Naive thymus-derived CD8-positive, alpha-beta T cell (primary cell): ENCODE results near the gene SVIL. TPM values are rescaled to one million over a fixed set of nuclear protein-coding genes. Genes with fewer than 3 reads are reported as not detected.
"Not testable (repeated sequence)": the region's sequence is repeated elsewhere in the genome, so short reads cannot be mapped to it uniquely, and the experiment has no call there.

Experiments used
- ATAC-seq, 2 donors: fragments of 150-1000 bp; cut with Tn5 transposase in 1 of 2; sonication (Bioruptor Pico), chemical (Tn5 transposase) in 1 of 2; 1 replicate in 1 of 2; 2 replicates in 1 of 2; pipeline ENCODE4 v1.10.0; 2021; ENCODE audit warnings: mild to moderate bottlenecking in 2 of 2, moderate library complexity in 2 of 2
- POLR2A ChIA-PET: fragments of 350-600 bp; sonication (Branson Sonifier 250); formaldehyde crosslinking; loops from one replicate; lab custom pipeline; 2021; ENCODE audit warnings: antibody characterized with exemption; lab: Charles Lee
- DNase-seq, 10 donors: peaks; one replicate each; pipeline versions ENCODE4 v3.0.0 to v3.0.0-alpha.2; 2020 to 2022
- H3K27ac Mint-ChIP-seq, 10 donors: one replicate each; pipeline ENCODE4 v1.8.0; 2020 to 2022; ENCODE audit warnings: mild to moderate bottlenecking in 10 of 10, mixed read lengths in 10 of 10, moderate library complexity in 4 of 10, inconsistent platforms in 1 of 10
- H3K27me3 Mint-ChIP-seq, 5 donors: one replicate each; pipeline ENCODE4 v1.8.0; 2021 to 2022; ENCODE audit warnings: mixed read lengths in 5 of 5
- H3K36me3 Mint-ChIP-seq, 3 donors: one replicate each; pipeline ENCODE4 v1.8.0; 2020 to 2022; ENCODE audit warnings: mixed read lengths in 3 of 3, mild to moderate bottlenecking in 2 of 3, inconsistent platforms in 1 of 3
- H3K4me1 Mint-ChIP-seq, 4 donors: one replicate each; pipeline ENCODE4 v1.8.0; 2021 to 2022; ENCODE audit warnings: mixed read lengths in 4 of 4
- H3K4me3 Mint-ChIP-seq, 10 donors: one replicate each; pipeline ENCODE4 v1.8.0; 2020 to 2022; ENCODE audit warnings: mild to moderate bottlenecking in 10 of 10, mixed read lengths in 10 of 10, moderate library complexity in 6 of 10, inconsistent platforms in 1 of 10
- H3K9me3 Mint-ChIP-seq, 9 donors: one replicate each; pipeline ENCODE4 v1.8.0; 2020 to 2022; ENCODE audit warnings: mixed read lengths in 9 of 9, mild to moderate bottlenecking in 3 of 9, inconsistent platforms in 1 of 9, moderate library complexity in 1 of 9
- polyA plus RNA-seq, 3 donors: library from polyadenylated mRNA; unstranded; fragments of 300-500 nt; fragmentation: Illumina TruSeq; gene quantifications; one replicate each; pipeline ENCODE4 v1.2.3, GENCODE V29; 2021
- total RNA-seq, 8 experiments: library from RNA in 2 of 8; stranded (reverse) in 2 of 8; gene quantifications; one replicate each; pipeline ENCODE4 v1.2.3 and lab custom pipeline; 2021 to 2026

The SVIL gene
- total and polyA plus RNA-seq, 5 experiments from 2014 or later, result 6.8 to 15.7 (median 12.6) TPM

DNA sequence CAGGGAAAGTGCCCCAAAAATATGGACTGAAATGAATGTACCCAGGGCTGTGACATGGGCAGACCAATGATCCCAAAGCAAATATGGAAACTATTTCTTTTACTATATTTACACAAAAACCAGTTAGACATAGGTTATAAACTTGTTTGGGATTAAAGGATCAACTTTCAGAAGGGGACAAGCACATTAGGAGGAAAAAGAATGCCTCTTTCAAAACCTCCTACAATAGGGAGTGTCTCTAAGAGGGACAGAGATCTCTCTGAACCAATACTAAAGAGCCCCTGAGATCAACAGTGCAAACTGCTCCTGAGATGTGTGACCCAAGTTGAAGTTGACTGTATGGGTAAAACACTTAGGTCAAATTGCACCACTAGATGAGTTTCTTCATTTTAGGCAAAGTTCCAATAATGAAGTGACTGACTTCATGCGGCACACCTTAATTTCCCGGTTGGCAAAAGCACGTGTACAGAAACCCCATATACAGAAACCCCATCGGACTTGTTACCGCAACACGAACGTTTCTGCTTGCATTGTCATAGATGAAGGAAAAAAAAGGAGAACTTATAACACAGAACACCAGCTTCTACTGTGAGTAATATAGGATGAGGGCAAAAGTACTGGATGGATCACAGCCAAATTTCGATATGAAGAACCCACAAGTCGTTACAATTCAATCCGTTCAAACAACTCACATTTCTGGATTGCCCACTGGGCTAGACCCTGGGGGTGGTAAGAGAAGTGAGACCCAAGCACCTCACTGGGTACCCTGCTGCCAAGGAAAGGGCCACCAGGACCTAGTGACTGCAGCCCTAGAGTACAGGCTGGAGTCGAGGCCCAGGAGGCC is 4.3 kb downstream of the SVIL start:
- Mint-ChIP-seq H3K4me3 (no peak overlapping the region), H3K27ac (peak overlapping the region in 1 of 10 donors; percentile 22), H3K9me3 (no peaks in the 10 kb centered on the region), H3K27me3 (no peaks in the 10 kb centered on the region), H3K36me3 (no peaks in the 10 kb centered on the region), H3K4me1 (peaks cover 22 to 47% (median 40%) of the 10 kb centered on the region in 4 donors)
- DNase-seq (no peak), ATAC-seq (no peak)
- POLR2A ChIA-PET, result interaction anchor here (0.6 kb wide), 1 partner anchor 918 kb away, joined by 3 read pairs; no protein-coding TSS in a partner anchor

DNA sequence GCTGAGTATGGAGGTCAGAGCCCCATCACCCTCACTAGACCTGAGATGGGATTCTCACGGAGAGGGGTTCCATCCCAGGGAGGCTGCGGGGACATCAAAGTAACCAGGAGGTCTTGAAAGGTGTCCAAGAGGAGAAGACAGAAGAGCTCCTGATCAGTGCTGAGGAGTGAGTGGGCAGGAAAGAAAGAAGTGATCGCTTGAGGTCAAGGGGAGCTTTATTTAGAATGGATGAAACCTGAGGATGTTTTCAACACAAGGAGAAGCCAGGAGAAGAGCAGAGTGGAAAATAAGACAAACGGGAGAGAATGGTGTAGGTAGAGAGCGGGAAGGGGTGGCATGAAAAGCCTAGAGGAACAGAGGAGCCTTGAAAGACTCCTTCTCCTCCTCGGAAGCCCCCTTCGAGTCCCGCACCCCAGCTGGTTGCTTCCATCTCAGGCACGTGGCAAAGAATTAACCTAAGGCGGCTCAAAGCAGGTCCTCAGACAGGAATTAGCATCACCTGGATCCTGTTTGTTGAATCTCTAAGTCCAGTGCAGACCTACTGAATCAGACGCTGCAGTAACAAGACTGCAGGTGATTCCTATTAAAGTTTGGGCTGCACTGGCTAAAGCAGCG is 5.8 kb downstream of the SVIL start:
- no peak for ATAC-seq
- Mint-ChIP-seq H3K27me3 (no peaks in the 10 kb centered on the region), H3K36me3 (no peaks in the 10 kb centered on the region), H3K4me1 (peaks cover 19 to 38% (median 30%) of the 10 kb centered on the region in 4 donors), H3K4me3 (no peak overlapping the region), H3K9me3 (no peaks in the 10 kb centered on the region), H3K27ac (peak overlapping the region in 3 of 10 donors; percentile 2 to 66 (median 64))
- no peak for DNase-seq
- POLR2A ChIA-PET, result no interaction called here

DNA sequence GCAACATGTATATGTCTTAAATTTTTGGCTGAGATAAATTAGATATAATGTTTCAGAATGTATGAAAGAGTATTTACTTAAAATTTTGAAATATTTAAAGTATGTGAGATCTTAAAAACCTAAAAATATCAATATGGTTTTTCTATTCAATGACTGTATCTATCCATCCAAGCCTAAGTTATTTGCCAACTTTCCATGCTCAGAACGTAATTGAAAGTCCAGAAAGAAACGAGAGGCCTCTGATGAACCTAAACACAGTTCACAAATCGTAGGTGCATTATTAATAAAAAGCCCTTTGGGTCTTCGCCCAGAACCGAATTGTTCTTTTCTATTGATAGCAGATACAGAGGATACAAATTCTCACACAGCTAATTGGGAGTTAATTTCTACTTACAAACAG is 6.5 kb downstream of the SVIL start:
- no peaks in the 10 kb centered on the region for H3K9me3 Mint-ChIP-seq
- no peaks in the 10 kb centered on the region for H3K27me3 Mint-ChIP-seq
- peak overlapping the region in 1 of 10 donors; percentile 64 for H3K27ac Mint-ChIP-seq
- no peak overlapping the region for H3K4me3 Mint-ChIP-seq
- H3K4me1 Mint-ChIP-seq, result peaks cover 19 to 30% (median 25%) of the 10 kb centered on the region in 4 donors
- POLR2A ChIA-PET, result no interaction called here
- DNase-seq, result no peak
- peaks cover 0 to 2% (median 0%) of the 10 kb centered on the region in 3 donors for H3K36me3 Mint-ChIP-seq
- no peak for ATAC-seq

DNA sequence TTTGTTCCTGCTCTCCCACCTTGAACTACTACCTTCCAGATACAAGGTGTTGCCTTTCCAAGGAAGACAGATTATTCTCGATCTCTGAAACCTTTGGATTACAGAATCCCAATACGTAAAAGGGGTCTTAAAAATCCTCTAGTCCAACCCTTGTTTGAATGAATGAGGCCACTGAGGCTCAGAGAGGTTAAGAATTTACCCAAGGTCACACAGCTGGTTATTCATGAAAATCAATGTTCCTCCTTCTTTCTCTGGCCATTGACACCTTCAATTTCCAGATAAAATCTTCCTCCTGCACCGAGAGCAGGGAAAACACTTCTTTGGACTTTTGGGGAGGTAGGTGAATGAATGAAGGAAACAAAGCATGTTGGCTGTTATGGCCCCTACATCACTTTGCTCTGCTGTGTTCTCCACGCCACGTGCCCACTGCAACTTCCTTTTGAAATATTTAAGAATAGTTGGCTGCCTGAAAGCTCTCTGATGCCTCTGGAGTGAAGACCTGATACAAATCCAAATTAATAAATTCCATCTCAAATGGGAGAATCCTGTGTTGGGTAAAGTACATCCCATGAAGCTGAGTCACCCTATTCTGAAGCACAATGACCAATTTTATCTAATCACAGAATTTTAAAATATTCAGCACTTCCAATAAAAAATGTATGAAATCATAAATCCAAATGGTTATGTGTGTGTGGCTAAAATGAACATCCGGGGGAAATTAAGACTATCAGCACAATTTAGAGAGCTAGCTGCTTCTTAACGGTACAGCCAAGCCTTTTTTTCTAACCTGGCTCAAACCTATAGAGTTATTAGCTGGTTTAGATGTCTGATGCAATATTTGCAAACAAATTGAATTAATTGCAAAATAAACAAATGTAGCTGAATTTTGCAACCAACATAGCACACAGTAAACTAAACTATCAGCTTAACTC is 7.3 kb downstream of the SVIL start:
- ATAC-seq (no peak), DNase-seq (no peak)
- POLR2A ChIA-PET, result interaction anchor here (0.6 kb wide), 1 partner anchor 80 kb away, joined by 10 read pairs; no protein-coding TSS in a partner anchor

DNA sequence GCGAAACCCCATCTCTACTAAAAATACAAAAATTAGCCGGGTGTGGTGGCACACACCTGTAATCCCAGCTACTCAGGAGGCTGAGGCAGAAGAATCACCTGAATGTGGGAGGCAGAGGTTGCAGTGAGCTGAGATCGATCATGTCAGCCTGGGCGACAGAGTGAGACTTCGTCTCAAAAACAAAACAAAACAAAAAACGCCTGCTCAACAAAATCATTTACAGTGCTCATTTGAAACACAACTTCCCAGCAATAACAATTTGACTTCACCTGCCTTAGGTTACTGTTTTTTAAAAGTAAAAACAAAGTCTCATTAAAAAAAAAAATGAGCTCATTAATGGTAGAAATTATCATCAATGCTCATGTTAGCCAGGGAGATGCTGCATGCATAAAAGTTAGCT is 10.4 kb downstream of the SVIL start:
- not testable (repeated sequence) for ATAC-seq, DNase-seq, H3K27ac Mint-ChIP-seq, H3K27me3 Mint-ChIP-seq, H3K9me3 Mint-ChIP-seq, H3K4me3 Mint-ChIP-seq, H3K36me3 Mint-ChIP-seq
- peaks cover 14 to 32% (median 26%) of the 10 kb centered on the region in 4 donors for H3K4me1 Mint-ChIP-seq
- POLR2A ChIA-PET, result interaction anchor here (0.8 kb wide), 1 partner anchor 31 kb away, joined by 5 read pairs; no protein-coding TSS in a partner anchor

More for the DNA sequence above, 7.3 kb downstream of the SVIL start:
- Mint-ChIP-seq H3K4me1 (peaks cover 12 to 30% (median 23%) of the 10 kb centered on the region in 4 donors), H3K36me3 (peaks cover 0 to 3% (median 0%) of the 10 kb centered on the region in 3 donors), H3K27ac (no peak overlapping the region), H3K4me3 (no peak overlapping the region), H3K27me3 (no peaks in the 10 kb centered on the region), H3K9me3 (no peaks in the 10 kb centered on the region)

DNA sequence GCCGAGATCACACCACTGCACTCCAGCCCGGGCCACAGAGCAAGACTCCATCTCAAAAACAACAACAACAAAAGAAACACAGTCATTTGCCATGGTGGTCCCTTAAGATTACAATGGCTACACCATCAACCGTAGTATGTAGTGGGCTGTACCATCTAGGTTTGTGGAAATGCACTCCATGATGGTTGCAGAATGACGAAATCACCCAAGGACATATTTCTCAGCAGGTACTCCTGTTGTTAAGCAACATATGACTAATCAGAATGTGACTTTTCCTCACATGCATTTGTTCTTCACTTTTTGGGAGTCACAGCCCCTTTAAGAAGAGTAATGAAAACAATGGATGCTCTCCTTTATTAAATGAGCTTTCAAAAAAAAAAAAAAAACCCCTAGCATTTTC is 11.0 kb downstream of the SVIL start:
- no peak overlapping the region for H3K4me3 Mint-ChIP-seq
- H3K36me3 Mint-ChIP-seq, result peaks cover 0 to 3% (median 2%) of the 10 kb centered on the region in 3 donors
- ATAC-seq (no peak), DNase-seq (no peak)
- peaks cover 18 to 31% (median 23%) of the 10 kb centered on the region in 4 donors for H3K4me1 Mint-ChIP-seq
- H3K27ac Mint-ChIP-seq, result peak overlapping the region in 1 of 10 donors; percentile 74
- no peaks in the 10 kb centered on the region for H3K27me3 Mint-ChIP-seq
- POLR2A ChIA-PET, result no interaction called here
- no peaks in the 10 kb centered on the region for H3K9me3 Mint-ChIP-seq

DNA sequence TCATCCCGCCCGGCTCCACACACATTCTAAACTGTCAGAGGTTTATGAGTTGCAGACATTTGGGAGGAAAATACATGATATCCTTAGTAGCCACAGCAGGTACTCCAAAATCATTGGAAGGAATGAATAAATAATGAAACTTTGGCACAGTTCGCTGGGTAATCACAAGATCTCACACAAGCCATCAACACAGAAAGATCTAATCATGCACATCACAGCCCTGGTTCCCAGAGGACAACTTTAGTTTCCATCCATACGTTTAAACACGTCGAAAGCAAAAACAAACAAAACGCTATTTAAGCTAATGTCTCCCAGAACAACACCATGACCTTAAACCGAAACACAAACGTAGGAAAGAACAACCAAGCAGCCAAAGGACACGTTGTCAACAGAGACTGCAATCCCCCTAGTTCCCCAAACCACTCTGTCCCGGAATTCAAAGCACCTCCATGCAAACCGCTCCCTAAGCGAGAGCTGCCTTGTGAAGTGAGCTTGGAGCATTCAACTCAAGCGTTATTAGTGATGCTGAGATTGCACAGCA is 12.3 kb downstream of the SVIL start:
- Mint-ChIP-seq H3K9me3 (no peaks in the 10 kb centered on the region), H3K4me3 (peak overlapping the region in 1 of 10 donors; percentile 7), H3K36me3 (peaks cover 0 to 3% (median 2%) of the 10 kb centered on the region in 3 donors), H3K27ac (peak overlapping the region in 1 of 10 donors; percentile 55), H3K4me1 (peaks cover 16 to 26% (median 21%) of the 10 kb centered on the region in 4 donors), H3K27me3 (no peaks in the 10 kb centered on the region)
- POLR2A ChIA-PET, result interaction anchor here (0.6 kb wide), 1 partner anchor 25 kb away, joined by 3 read pairs; no protein-coding TSS in a partner anchor
- ATAC-seq (no peak), DNase-seq (no peak)

DNA sequence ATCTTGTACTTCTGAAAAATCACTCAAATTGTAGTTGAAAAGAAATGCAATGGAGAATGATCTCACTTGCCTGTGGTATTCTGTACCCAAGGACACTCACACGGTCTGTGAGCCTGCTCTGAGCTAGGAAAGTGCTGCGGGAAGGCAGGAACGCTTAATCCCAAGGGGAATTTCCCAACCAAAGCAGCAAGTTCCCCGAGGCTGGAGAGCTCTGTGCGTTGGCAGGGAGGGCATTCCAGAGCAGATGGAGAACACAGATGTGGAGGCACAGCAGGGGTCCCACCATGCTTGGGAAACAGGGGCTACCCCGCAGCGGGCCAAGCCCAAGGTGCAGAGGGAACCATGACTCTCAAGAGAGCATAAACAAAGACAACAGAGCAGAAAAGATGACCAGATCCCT is 13.6 kb downstream of the SVIL start:
- Mint-ChIP-seq H3K27ac (peak overlapping the region in 1 of 10 donors; percentile 24), H3K4me3 (no peak overlapping the region), H3K27me3 (no peaks in the 10 kb centered on the region), H3K36me3 (peaks cover 0 to 3% (median 2%) of the 10 kb centered on the region in 3 donors), H3K4me1 (peaks cover 14 to 22% (median 18%) of the 10 kb centered on the region in 4 donors), H3K9me3 (no peaks in the 10 kb centered on the region)
- DNase-seq, result no peak
- POLR2A ChIA-PET, result no interaction called here
- ATAC-seq, result no peak

DNA sequence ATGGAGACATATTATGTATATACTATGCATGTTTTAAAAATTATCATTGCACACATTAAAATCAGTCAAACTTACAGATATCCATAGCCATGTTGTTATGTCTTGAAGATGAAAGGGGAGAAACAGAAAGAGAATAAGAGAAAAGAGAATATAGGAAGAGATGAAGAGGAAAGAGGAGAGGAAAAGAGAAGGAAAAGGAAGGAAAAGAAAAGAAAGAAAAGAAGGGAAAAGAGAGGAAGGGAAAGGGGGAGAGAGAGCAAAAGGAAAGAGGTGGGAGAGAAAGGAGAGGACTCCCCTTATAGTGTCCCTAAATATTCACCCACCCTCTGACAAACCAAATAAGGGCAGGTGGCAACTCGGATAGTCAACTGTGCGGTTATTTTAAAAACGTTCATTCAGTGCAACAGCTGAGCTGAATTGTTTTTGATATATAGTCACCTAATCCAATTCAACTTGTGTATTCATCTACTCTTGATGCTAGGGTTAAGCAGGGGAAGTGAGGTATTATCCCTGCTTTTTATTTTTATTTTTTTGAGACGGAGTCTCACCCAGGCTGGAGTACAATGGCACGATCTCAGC is 14.6 kb downstream of the SVIL start:
- H3K4me3 Mint-ChIP-seq, result no peak overlapping the region
- H3K9me3 Mint-ChIP-seq, result no peaks in the 10 kb centered on the region
- DNase-seq (no peak), ATAC-seq (no peak)
- H3K27ac Mint-ChIP-seq, result peak overlapping the region in 1 of 10 donors; percentile 68
- peaks cover 0 to 3% (median 2%) of the 10 kb centered on the region in 3 donors for H3K36me3 Mint-ChIP-seq
- POLR2A ChIA-PET, result no interaction called here
- no peaks in the 10 kb centered on the region for H3K27me3 Mint-ChIP-seq
- peaks cover 14 to 22% (median 17%) of the 10 kb centered on the region in 4 donors for H3K4me1 Mint-ChIP-seq

DNA sequence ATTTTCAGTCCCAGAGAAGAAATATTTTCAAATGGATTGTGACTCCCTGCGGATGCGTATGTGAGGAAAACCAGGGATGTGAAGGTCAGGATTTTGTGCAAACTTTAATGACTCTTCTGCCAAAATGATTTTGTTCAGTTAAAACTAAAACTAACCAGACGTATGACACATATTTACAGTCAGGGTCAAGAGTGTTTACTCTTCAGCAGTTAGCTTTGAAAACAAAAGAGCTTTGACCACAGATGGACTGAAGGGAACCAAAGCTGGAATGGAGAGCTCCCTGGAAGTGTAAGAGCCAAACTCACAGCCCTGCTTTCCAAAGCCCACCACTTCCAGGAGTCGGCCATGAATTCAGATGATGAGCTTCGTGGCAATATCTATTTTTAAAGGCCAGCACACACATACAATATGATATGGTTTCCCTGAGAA is 15.5 kb downstream of the SVIL start:
- Mint-ChIP-seq H3K27ac (no peak overlapping the region), H3K36me3 (peaks cover 0 to 3% (median 2%) of the 10 kb centered on the region in 3 donors)

DNA sequence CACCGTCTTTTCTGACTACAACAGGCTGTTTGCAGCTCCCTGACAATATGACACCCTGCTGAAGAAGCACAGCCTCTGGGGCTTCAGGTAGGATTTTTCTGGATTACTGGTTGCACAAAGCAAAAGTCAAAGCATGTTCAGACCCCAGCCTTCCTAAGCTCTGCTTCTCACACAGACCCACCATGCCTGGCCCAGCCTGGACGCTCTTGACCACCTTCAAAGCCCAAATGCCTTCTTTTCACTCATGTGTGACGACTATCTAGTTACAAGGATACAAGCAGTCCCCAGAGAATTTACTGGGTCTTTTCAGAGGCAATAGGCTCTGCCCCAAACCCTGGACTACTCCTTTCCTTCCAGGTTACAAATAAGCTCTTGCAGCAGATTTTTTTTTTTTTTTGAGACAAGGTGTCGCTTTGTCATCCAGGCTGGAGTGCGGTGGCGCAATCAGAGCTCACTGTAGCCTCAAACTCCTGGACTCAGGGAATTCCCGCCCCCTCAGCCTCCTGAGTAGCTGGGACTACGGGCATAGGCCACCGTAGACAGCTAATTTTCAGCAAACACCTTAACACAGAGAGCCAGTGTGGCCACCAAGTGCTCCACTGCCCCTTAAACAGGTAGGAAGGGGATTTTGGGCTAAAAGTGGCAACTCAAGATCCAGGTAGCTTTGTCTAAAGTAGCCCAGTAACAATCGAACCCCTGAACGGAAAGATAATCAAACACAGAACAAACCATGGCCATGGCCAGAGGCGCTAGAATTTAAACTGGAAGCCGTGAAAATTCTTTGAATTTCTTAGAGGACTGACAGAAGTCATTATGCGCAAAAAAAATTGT is 16.2 kb downstream of the SVIL start:
- H3K36me3 Mint-ChIP-seq, result peaks cover 0 to 3% (median 2%) of the 10 kb centered on the region in 3 donors
- POLR2A ChIA-PET, result interaction anchor here (0.7 kb wide), 1 partner anchor 102 kb away, joined by 3 read pairs; no protein-coding TSS in a partner anchor
- H3K27me3 Mint-ChIP-seq, result no peaks in the 10 kb centered on the region
- H3K9me3 Mint-ChIP-seq, result peaks cover 0 to 2% (median 0%) of the 10 kb centered on the region in 9 donors
- no peak for DNase-seq
- ATAC-seq, result no peak
- H3K4me1 Mint-ChIP-seq, result peaks cover 14 to 22% (median 17%) of the 10 kb centered on the region in 4 donors
- no peak overlapping the region for H3K4me3 Mint-ChIP-seq
- peak overlapping the region in 2 of 10 donors; percentile 22 to 34 for H3K27ac Mint-ChIP-seq

More for the DNA sequence above, 15.5 kb downstream of the SVIL start:
- peaks cover 0 to 2% (median 0%) of the 10 kb centered on the region in 9 donors for H3K9me3 Mint-ChIP-seq
- no peak for DNase-seq
- H3K4me3 Mint-ChIP-seq, result no peak overlapping the region
- H3K4me1 Mint-ChIP-seq, result peaks cover 14 to 22% (median 17%) of the 10 kb centered on the region in 4 donors
- ATAC-seq, result no peak
- H3K27me3 Mint-ChIP-seq, result no peaks in the 10 kb centered on the region
- POLR2A ChIA-PET, result no interaction called here
